HG02623 (cell line): ENCODE measurements around the gene TYW1B.
"Not testable (repeated sequence)": the region's sequence is repeated elsewhere in the genome, so short reads cannot be mapped to it uniquely, and the experiment has no call there.

Experiments used
- ATAC-seq: cut with Tn5 transposase; IDR thresholded peaks from one replicate; pipeline ENCODE4 v1.9.1; 2021; ENCODE audit warnings: moderate library complexity; ENCODE audit not compliant: unreplicated experiment

TYW1B gene

GRCh38 chr7:72827839-72828591 lies at the start of gene TYW1B:
TYW1B (minus strand) TSS chr7:72828200; CDS start chr7:72828075, 125 bp downstream.
- peak; percentile 91 for ATAC-seq

- not testable (repeated sequence) for ATAC-seq
Observed at GRCh38 chr7:72867591-72867990, 39.6 kb upstream of the TYW1B start.

- not testable (repeated sequence) for ATAC-seq
Observed at GRCh38 chr7:72858846-72859400, 30.9 kb upstream of the TYW1B start.

GRCh38 chr7:72857925-72858324 lies 29.9 kb upstream of the TYW1B start:
- not testable (repeated sequence) for ATAC-seq

- not testable (repeated sequence) for ATAC-seq
Observed at GRCh38 chr7:72855261-72855660, 27.3 kb upstream of the TYW1B start.

- not testable (repeated sequence) for ATAC-seq
Observed at GRCh38 chr7:72852937-72853336, 24.9 kb upstream of the TYW1B start.

- ATAC-seq = not testable (repeated sequence)
Observed at GRCh38 chr7:72850746-72851145, 22.7 kb upstream of the TYW1B start.

GRCh38 chr7:72844146-72844545 lies 16.1 kb upstream of the TYW1B start:
- not testable (repeated sequence) for ATAC-seq

- ATAC-seq = not testable (repeated sequence)
Observed at GRCh38 chr7:72843166-72843565, 15.2 kb upstream of the TYW1B start.

- not testable (repeated sequence) for ATAC-seq
Observed at GRCh38 chr7:72840966-72841511, 13.0 kb upstream of the TYW1B start.

- ATAC-seq = not testable (repeated sequence)
Observed at GRCh38 chr7:72838315-72838714, 10.3 kb upstream of the TYW1B start.

GRCh38 chr7:72837291-72837690 lies 9.3 kb upstream of the TYW1B start:
- not testable (repeated sequence) for ATAC-seq

- ATAC-seq = not testable (repeated sequence)
Observed at GRCh38 chr7:72830567-72830966, 2.6 kb upstream of the TYW1B start.

- peak; percentile 3 for ATAC-seq
Observed at GRCh38 chr7:72829687-72830354, 1.8 kb upstream of the TYW1B start.

GRCh38 chr7:72829291-72829686 lies 1.3 kb upstream of the TYW1B start:
- ATAC-seq = peak; percentile 54

- not testable (repeated sequence) for ATAC-seq
Observed at GRCh38 chr7:72823765-72824732, 4.0 kb downstream of the TYW1B start.

GRCh38 chr7:72822497-72822896 lies 5.5 kb downstream of the TYW1B start:
- not testable (repeated sequence) for ATAC-seq

- ATAC-seq = not testable (repeated sequence)
Observed at GRCh38 chr7:72818663-72819361, 9.2 kb downstream of the TYW1B start.

- not testable (repeated sequence) for ATAC-seq
Observed at GRCh38 chr7:72817661-72818060, 10.3 kb downstream of the TYW1B start.
